H1 (cell line): Measurements from ENCODE around the gene USP30. TPM values are rescaled to one million over a fixed set of nuclear protein-coding genes. Genes with fewer than 3 reads are reported as not detected.

Experiments used
- BACH1 ChIP-seq: IDR thresholded peaks from 2 replicates; pipeline ENCODE4 v1.6.1; 2012; ENCODE audit warnings: low read length, improper control_type of control experiment
- EP300 ChIP-seq, 2 experiments: IDR thresholded peaks; 1 replicate in 1 of 2; 2 replicates in 1 of 2; pipeline ENCODE4 v1.6.1; 2011 to 2012; ENCODE audit warnings: low read depth in 2 of 2, low read length in 2 of 2, mild to moderate bottlenecking in 2 of 2, borderline replicate concordance in 1 of 2, inconsistent platforms in 1 of 2, moderate library complexity in 1 of 2
- polyA plus RNA-seq, 7 experiments: library from polyadenylated mRNA; depleted of rRNA in 3 of 7; stranded (reverse) in 5 of 7; unstranded in 2 of 7; fragments of >200 nt in 5 of 7; fragments of 200-250 nt in 2 of 7; gene quantifications; 1 replicate in 5 of 7; 2 replicates in 1 of 7; 4 replicates in 1 of 7; pipeline versions ENCODE4 v1.2.1 to v1.2.3, GENCODE V29; 2011 to 2013; ENCODE audit warnings: missing spikeins in 2 of 7, mixed read lengths in 2 of 7
- total RNA-seq: library from RNA; stranded (reverse); fragmentation: NEBNext Ultra II Directional; extraction: Animal tissue kit (Norgen Biotek cat#: 25700); gene quantifications from 2 replicates; pipeline ENCODE4 v1.2.1, GENCODE V29; 2021

Gene USP30
- total and polyA plus RNA-seq, 2 of the 8 experiments (the other 6 are each of a cell fraction or from before 2014, with no cell fraction given), result 7.0 to 12.2 TPM

- TF ChIP-seq BACH1, result no peak
- no peak for TF ChIP-seq EP300 (IDR thresholded peaks at IDR 0.05; ENCODE audit: borderline replicate concordance in 1 of 2, low read depth in 2 of 2, low read length in 2 of 2)
- TF ChIP-seq, all 59 proteins: peak for 0
These were observed 47.1 kb downstream of the USP30 start (continued) for GRCh38 chr12:109099431-109100020.
